ENCODE measurements around the gene FAF1. TPM values are rescaled to one million over a fixed set of nuclear protein-coding genes. Genes with fewer than 3 reads are reported as not detected.

Gene FAF1
- total RNA-seq, 1 donor from 2014 or later: 40.5 TPM

GRCh38 chr1:50427086-50427817 is 532.8 kb downstream of the FAF1 start:
- DNase-seq (ENCODE audit: low spot score): no peak

GRCh38 chr1:50426702-50427085 is 533.4 kb downstream of the FAF1 start:
- no peak for DNase-seq (ENCODE audit: low spot score)

- DNase-seq (ENCODE audit: low spot score): no peak
Measured at GRCh38 chr1:50426108-50426700, 533.9 kb downstream of the FAF1 start.

GRCh38 chr1:50425376-50426107 is 534.5 kb downstream of the FAF1 start:
- DNase-seq (ENCODE audit: low spot score): no peak

GRCh38 chr1:50424884-50425375 is 535.1 kb downstream of the FAF1 start:
- no peak for DNase-seq (ENCODE audit: low spot score)

- DNase-seq (ENCODE audit: low spot score): no peak
Measured at GRCh38 chr1:50424045-50424883, 535.8 kb downstream of the FAF1 start.

GRCh38 chr1:50423670-50424000 is 536.4 kb downstream of the FAF1 start:
- no peak for DNase-seq (ENCODE audit: low spot score)

GRCh38 chr1:50422946-50423669 is 537.0 kb downstream of the FAF1 start, which contains the start of gene DMRTA2:
TSS of gene DMRTA2 (minus strand) at chr1:50423443. CDS start at chr1:50421536, 1,907 bp downstream.
- no peak for DNase-seq (ENCODE audit: low spot score)

GRCh38 chr1:50422675-50422945 is 537.5 kb downstream of the FAF1 start:
- no peak for DNase-seq (ENCODE audit: low spot score)

GRCh38 chr1:50421768-50422674 is 538.0 kb downstream of the FAF1 start:
- no peak for DNase-seq (ENCODE audit: low spot score)

- no peak for DNase-seq (ENCODE audit: low spot score)
Measured at GRCh38 chr1:50421366-50421748, 538.7 kb downstream of the FAF1 start.

- DNase-seq (ENCODE audit: low spot score): no peak
Measured at GRCh38 chr1:50420689-50421365, 539.2 kb downstream of the FAF1 start.

- no peak for DNase-seq (ENCODE audit: low spot score)
Measured at GRCh38 chr1:50419907-50420677, 540.0 kb downstream of the FAF1 start.

- DNase-seq (ENCODE audit: low spot score): no peak
Measured at GRCh38 chr1:50419192-50419906, 540.7 kb downstream of the FAF1 start.

GRCh38 chr1:50418600-50419109 is 541.4 kb downstream of the FAF1 start:
- DNase-seq (ENCODE audit: low spot score): no peak

GRCh38 chr1:50417946-50418599 is 542.0 kb downstream of the FAF1 start:
- DNase-seq (ENCODE audit: low spot score): no peak

GRCh38 chr1:50417507-50417906 is 542.6 kb downstream of the FAF1 start:
- no peak for DNase-seq (ENCODE audit: low spot score)
